SK-N-SH (cell line): ENCODE results near the gene PALM. TPM values are rescaled to one million over a fixed set of nuclear protein-coding genes. Genes with fewer than 3 reads are reported as not detected.

ENCODE experiments used
- CTCF ChIA-PET: fragments of 300-600, 350-600 bp; formaldehyde crosslinking; extraction: SDS; loops from one replicate; lab custom pipeline; 2021; lab: Yijun Ruan, JAX
- POLR2A ChIA-PET: fragments of 350-600 bp; sonication (Branson Sonifier 250); formaldehyde crosslinking; extraction: SDS; loops from one replicate; lab custom pipeline; 2020; ENCODE audit warnings: antibody characterized with exemption, inconsistent platforms; lab: Yijun Ruan, JAX
- DNase-seq: peaks from one replicate; pipeline ENCODE4 v3.0.0; 2012
- H2AFZ ChIP-seq: fragments of 200-600 bp; sonication (generic); 2 replicates; pipeline ENCODE4 v1.8.1; 2016; ENCODE audit warnings: antibody characterized with exemption, mild to moderate bottlenecking, low read depth
- H3F3A ChIP-seq: fragments of 200-600 bp; sonication (generic); replicated peaks from 2 replicates; pipeline ENCODE3; 2016; ENCODE audit warnings: antibody characterized with exemption, mild to moderate bottlenecking; ENCODE audit not compliant: insufficient read depth
- H3K27ac ChIP-seq, 2 experiments: fragments of 200-500 bp in 1 of 2; fragments of 200-600 bp in 1 of 2; sonication (Bioruptor generic) in 1 of 2; sonication (generic), shearing (Covaris generic) in 1 of 2; 2 replicates each; pipeline versions ENCODE4 v1.5.1 to v1.6.1; 2014 to 2016; ENCODE audit warnings: low read depth in 2 of 2, inconsistent platforms in 1 of 2, low read length in 1 of 2, mild to moderate bottlenecking in 1 of 2, mixed read lengths in 1 of 2
- H3K27me3 ChIP-seq: fragments of 200-600 bp; sonication (generic), shearing (Covaris generic); 2 replicates; pipeline ENCODE4 v1.6.1; 2016; ENCODE audit warnings: mixed run types; ENCODE audit not compliant: insufficient read depth
- H3K36me3 ChIP-seq, 2 experiments: fragments of 200-500 bp in 1 of 2; fragments of 200-600 bp in 1 of 2; sonication (Bioruptor generic) in 1 of 2; sonication (generic) in 1 of 2; replicated peaks in 1 of 2; 2 replicates each; pipeline versions ENCODE3 to v1.5.1; 2014 to 2016; ENCODE audit warnings: low read length in 1 of 2, mild to moderate bottlenecking in 1 of 2; ENCODE audit not compliant: insufficient read depth in 2 of 2, control insufficient read depth in 1 of 2
- H3K4me1 ChIP-seq, 2 experiments: fragments of 200-500 bp in 1 of 2; fragments of 200-600 bp in 1 of 2; sonication (Bioruptor generic) in 1 of 2; sonication (generic), shearing (Covaris generic) in 1 of 2; 2 replicates each; pipeline versions ENCODE4 v1.5.1 to v1.6.1; 2014 to 2016; ENCODE audit warnings: low read depth in 1 of 2, low read length in 1 of 2, mixed run types in 1 of 2; ENCODE audit not compliant: insufficient read depth in 2 of 2, control insufficient read depth in 1 of 2
- H3K4me2 ChIP-seq: fragments of 200-600 bp; sonication (generic), shearing (Covaris generic); 2 replicates; pipeline ENCODE4 v1.6.1; 2017; ENCODE audit warnings: mixed run types
- H3K4me3 ChIP-seq, 2 experiments: fragments of 200-500 bp in 1 of 2; fragments of 200-600 bp in 1 of 2; sonication (Bioruptor generic) in 1 of 2; sonication (generic), shearing (Covaris generic) in 1 of 2; 2 replicates each; pipeline versions ENCODE4 v1.5.1 to v1.8.1; 2014 to 2016; ENCODE audit warnings: low read depth in 2 of 2, inconsistent platforms in 1 of 2, low read length in 1 of 2, mild to moderate bottlenecking in 1 of 2, mixed read lengths in 1 of 2, moderate library complexity in 1 of 2
- H3K79me2 ChIP-seq: fragments of 200-600 bp; sonication (generic); 2 replicates; pipeline ENCODE4 v1.8.1; 2017; ENCODE audit warnings: mild to moderate bottlenecking; ENCODE audit not compliant: insufficient read depth
- H3K9ac ChIP-seq: fragments of 200-600 bp; sonication (generic); 2 replicates; pipeline ENCODE4 v1.6.1; 2017; ENCODE audit warnings: mixed run types
- H3K9me2 ChIP-seq: fragments of 200-600 bp; sonication (generic); 2 replicates; pipeline ENCODE4 v1.6.1; 2017; ENCODE audit warnings: mixed run types
- H3K9me3 ChIP-seq: fragments of 200-600 bp; sonication (generic); 2 replicates; pipeline ENCODE4 v1.6.1; 2017; ENCODE audit warnings: mixed run types, mild to moderate bottlenecking, moderate library complexity
- H4K20me1 ChIP-seq: fragments of 200-600 bp; sonication (generic); 2 replicates; pipeline ENCODE4 v1.6.1; 2017; ENCODE audit warnings: mild to moderate bottlenecking, mixed run types; ENCODE audit not compliant: insufficient read depth
- CHD2 ChIP-seq: fragments of 150-350 bp; IDR thresholded peaks from 2 replicates; pipeline ENCODE4 v1.6.1; 2018; ENCODE audit warnings: low read length; ENCODE audit not compliant: partially characterized antibody
- ELF1 ChIP-seq: IDR thresholded peaks from 2 replicates; pipeline ENCODE4 v1.4.0; 2012
- EP300 ChIP-seq, 2 experiments: IDR thresholded peaks; 2 replicates each; pipeline versions ENCODE4 v1.4.0 to v1.6.1; 2012; ENCODE audit warnings: borderline replicate concordance in 1 of 2, low read depth in 1 of 2, low read length in 1 of 2
- EZH2phosphoT487 ChIP-seq: fragments of 200-600 bp; sonication (generic); IDR thresholded peaks from 2 replicates; pipeline ENCODE4 v1.6.1; 2017; ENCODE audit warnings: low read depth, mixed run types, mild to moderate bottlenecking, antibody characterized with exemption, moderate library complexity, borderline replicate concordance
- FOSL2 ChIP-seq: IDR thresholded peaks from 2 replicates; pipeline ENCODE4 v1.4.0; 2012; ENCODE audit warnings: low read depth, mild to moderate bottlenecking, moderate library complexity, borderline replicate concordance
- FOXJ3 ChIP-seq: sonication (generic); formaldehyde crosslinking; IDR thresholded peaks from 2 replicates; pipeline ENCODE4 v1.5.1; 2020; ENCODE audit warnings: mild to moderate bottlenecking, missing genetic modification reagents
- MEF2A ChIP-seq: IDR thresholded peaks from 2 replicates; pipeline ENCODE4 v1.4.0; 2012; ENCODE audit warnings: low read depth, borderline replicate concordance
- MXI1 ChIP-seq: IDR thresholded peaks from 2 replicates; pipeline ENCODE4 v1.6.1; 2012; ENCODE audit warnings: mild to moderate bottlenecking, low read depth, low read length, improper control_type of control experiment
- NRF1 ChIP-seq: IDR thresholded peaks from 2 replicates; pipeline ENCODE4 v1.6.1; 2012; ENCODE audit warnings: low read depth, mild to moderate bottlenecking, low read length
- POLR2AphosphoS5 ChIP-seq: IDR thresholded peaks from 2 replicates; pipeline ENCODE4 v1.6.1; 2012; ENCODE audit warnings: low read depth, low read length
- RAD21 ChIP-seq: IDR thresholded peaks from 2 replicates; pipeline ENCODE4 v1.6.1; 2012; ENCODE audit warnings: mild to moderate bottlenecking, low read length
- RCOR1 ChIP-seq: fragments of 150-350 bp; IDR thresholded peaks from 2 replicates; pipeline ENCODE4 v1.6.1; 2017; ENCODE audit warnings: antibody characterized with exemption, low read length
- RXRA ChIP-seq: IDR thresholded peaks from 2 replicates; pipeline ENCODE4 v1.4.0; 2012; ENCODE audit warnings: low read depth, mild to moderate bottlenecking, borderline replicate concordance
- SMC3 ChIP-seq: IDR thresholded peaks from 2 replicates; pipeline ENCODE4 v1.6.1; 2012; ENCODE audit warnings: low read depth, low read length, improper control_type of control experiment
- TCF12 ChIP-seq: IDR thresholded peaks from 2 replicates; pipeline ENCODE4 v1.4.0; 2012
- TEAD4 ChIP-seq: IDR thresholded peaks from 2 replicates; pipeline ENCODE4 v1.4.0; 2012; ENCODE audit warnings: mild to moderate bottlenecking, borderline replicate concordance; ENCODE audit not compliant: insufficient read depth
- WGBS: methylation state at CpG from one replicate; pipeline ENCODE4 v1.1.6; 2017; ENCODE audit warnings: low lambda C conversion rate; 5-methylcytosine and 5-hydroxymethylcytosine counted together
- polyA plus RNA-seq, 3 experiments: library from polyadenylated mRNA; depleted of rRNA; stranded (reverse); fragments of >200 nt; gene quantifications; 2 replicates each; pipeline ENCODE4 v1.2.3, GENCODE V29; 2012
- TF ChIP-seq, protein P1 (sequence below): IDR thresholded peaks from 2 replicates; pipeline ENCODE4; 2012
- TF ChIP-seq, protein P2 (sequence below): fragments of 200-600 bp; sonication (generic); IDR thresholded peaks from 2 replicates; pipeline ENCODE4 v1.6.1; 2017; ENCODE audit warnings: antibody characterized with exemption, mild to moderate bottlenecking, moderate library complexity
- TF ChIP-seq, protein P3 (sequence below): IDR thresholded peaks from 2 replicates; pipeline ENCODE4 v1.4.0; 2012; ENCODE audit warnings: low read depth
- TF ChIP-seq, protein P4 (sequence below): fragments of 150-350 bp; IDR thresholded peaks from 2 replicates; pipeline ENCODE4 v1.6.1; 2016; ENCODE audit warnings: mild to moderate bottlenecking, low read depth, low read length

Gene PALM
- polyA plus RNA-seq, 1 of the 3 experiments (the other 2 are of a cell fraction): 15.6 TPM

DNA sequence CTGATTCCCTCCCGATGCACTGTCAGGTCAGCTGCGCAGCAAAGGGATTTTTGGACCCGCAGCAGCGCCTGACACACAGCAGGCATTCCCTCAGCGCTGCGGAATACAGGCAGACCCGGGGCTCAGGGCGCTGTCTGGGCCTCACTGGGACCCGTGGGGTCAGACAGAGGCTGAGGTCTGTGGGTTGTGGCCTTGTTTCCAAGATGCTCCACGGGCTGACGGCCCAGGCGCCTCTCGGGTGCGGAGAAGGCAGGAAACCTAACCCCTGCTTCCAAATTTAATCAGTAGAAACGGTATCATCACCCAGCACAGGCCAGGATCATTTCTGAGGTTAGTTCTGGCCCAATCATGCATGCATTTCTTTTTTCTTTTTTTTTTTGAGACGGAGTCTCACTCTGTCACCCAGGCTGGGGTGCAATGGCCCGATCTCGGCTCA lies 45.0 kb upstream of the PALM start (continued):
- TF ChIP-seq, protein P1, sequence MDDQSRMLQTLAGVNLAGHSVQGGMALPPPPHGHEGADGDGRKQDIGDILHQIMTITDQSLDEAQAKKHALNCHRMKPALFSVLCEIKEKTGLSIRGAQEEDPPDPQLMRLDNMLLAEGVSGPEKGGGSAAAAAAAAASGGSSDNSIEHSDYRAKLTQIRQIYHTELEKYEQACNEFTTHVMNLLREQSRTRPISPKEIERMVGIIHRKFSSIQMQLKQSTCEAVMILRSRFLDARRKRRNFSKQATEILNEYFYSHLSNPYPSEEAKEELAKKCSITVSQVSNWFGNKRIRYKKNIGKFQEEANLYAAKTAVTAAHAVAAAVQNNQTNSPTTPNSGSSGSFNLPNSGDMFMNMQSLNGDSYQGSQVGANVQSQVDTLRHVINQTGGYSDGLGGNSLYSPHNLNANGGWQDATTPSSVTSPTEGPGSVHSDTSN: no peak
- TF ChIP-seq, protein P2, sequence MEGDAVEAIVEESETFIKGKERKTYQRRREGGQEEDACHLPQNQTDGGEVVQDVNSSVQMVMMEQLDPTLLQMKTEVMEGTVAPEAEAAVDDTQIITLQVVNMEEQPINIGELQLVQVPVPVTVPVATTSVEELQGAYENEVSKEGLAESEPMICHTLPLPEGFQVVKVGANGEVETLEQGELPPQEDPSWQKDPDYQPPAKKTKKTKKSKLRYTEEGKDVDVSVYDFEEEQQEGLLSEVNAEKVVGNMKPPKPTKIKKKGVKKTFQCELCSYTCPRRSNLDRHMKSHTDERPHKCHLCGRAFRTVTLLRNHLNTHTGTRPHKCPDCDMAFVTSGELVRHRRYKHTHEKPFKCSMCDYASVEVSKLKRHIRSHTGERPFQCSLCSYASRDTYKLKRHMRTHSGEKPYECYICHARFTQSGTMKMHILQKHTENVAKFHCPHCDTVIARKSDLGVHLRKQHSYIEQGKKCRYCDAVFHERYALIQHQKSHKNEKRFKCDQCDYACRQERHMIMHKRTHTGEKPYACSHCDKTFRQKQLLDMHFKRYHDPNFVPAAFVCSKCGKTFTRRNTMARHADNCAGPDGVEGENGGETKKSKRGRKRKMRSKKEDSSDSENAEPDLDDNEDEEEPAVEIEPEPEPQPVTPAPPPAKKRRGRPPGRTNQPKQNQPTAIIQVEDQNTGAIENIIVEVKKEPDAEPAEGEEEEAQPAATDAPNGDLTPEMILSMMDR: no peak
- TF ChIP-seq, protein P3, sequence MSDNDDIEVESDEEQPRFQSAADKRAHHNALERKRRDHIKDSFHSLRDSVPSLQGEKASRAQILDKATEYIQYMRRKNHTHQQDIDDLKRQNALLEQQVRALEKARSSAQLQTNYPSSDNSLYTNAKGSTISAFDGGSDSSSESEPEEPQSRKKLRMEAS: no peak
- TF ChIP-seq POLR2AphosphoS5 (no peak), EZH2phosphoT487 (no peak), ELF1 (no peak), TEAD4 (no peak), RXRA (no peak), FOXJ3 (no peak)
- TF ChIP-seq, all 33 proteins: peak for 0

DNA sequence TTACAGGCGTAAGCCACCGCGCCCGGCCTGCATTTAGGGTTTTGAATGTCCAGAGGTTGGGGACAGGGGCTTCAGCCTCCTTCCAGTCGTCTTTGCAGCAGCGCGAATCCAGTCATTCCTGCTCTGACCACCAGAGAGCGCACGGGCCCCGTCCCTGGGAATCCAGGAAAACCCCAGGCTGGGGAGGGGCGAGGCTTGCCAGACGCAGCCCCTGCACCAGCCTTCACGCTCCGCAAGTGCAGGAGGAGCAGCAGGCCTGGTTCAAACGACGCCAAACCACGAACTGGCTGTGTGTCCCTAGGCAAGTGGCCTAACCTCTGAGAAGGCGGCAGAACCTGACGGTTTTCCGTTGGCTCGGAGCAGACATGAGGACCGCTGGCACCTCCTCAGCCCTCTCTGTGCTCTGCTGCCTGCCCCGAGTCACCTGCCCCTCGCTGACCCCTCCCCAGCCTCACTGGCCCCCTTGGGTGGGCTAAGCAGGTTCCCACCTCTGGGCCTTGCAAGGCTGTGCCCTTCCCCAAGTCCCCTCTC lies 43.8 kb upstream of the PALM start:
- Histone ChIP-seq H3K27me3 (no peaks in the 10 kb centered on the region), H3K9me2 (no peaks in the 10 kb centered on the region), H3K4me3 (peak overlapping the region in 1 of 2 experiments; percentile 50; a peak in 1 of 4 replicates), H2AFZ (peak overlapping the region; percentile 63; the same call in 1 of the 2 replicates), H3K9me3 (no peaks in the 10 kb centered on the region), H3K9ac (no peak overlapping the region), H3K36me3 (no peaks in the 10 kb centered on the region), H3K27ac (peak overlapping the region in 1 of 2 experiments; percentile 44; a peak in 1 of 4 replicates), H3K4me2 (peak overlapping the region; percentile 81; the same call in 1 of the 2 replicates), H3F3A (peaks cover 8% of the 10 kb centered on the region), H3K4me1 (peaks cover 7 to 29% of the 10 kb centered on the region in 2 experiments; a peak in 2 of 4 replicates), H3K79me2 (peaks cover 33% of the 10 kb centered on the region), H4K20me1 (peaks cover 25% of the 10 kb centered on the region)
- WGBS: 4% methylated on average over 13 of the region's 24 CpGs
- ChIA-PET POLR2A (no interaction called here), CTCF (interaction anchor here (1.4 kb wide), 1 partner anchor 69 kb away, joined by 7 read pairs; no protein-coding TSS in a partner anchor)
- TF ChIP-seq, protein P4, sequence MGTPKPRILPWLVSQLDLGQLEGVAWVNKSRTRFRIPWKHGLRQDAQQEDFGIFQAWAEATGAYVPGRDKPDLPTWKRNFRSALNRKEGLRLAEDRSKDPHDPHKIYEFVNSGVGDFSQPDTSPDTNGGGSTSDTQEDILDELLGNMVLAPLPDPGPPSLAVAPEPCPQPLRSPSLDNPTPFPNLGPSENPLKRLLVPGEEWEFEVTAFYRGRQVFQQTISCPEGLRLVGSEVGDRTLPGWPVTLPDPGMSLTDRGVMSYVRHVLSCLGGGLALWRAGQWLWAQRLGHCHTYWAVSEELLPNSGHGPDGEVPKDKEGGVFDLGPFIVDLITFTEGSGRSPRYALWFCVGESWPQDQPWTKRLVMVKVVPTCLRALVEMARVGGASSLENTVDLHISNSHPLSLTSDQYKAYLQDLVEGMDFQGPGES: no peak
- TF ChIP-seq TEAD4 (no peak), RAD21 (peak; percentile 96), POLR2AphosphoS5 (no peak), MXI1 (peak; percentile 42; the same call in 1 of the 2 replicates), MEF2A (no peak), FOSL2 (no peak), EZH2phosphoT487 (no peak), SMC3 (peak; percentile 93), NRF1 (no peak), RCOR1 (peak; percentile 48; the same call in 1 of the 2 replicates), TCF12 (no peak), EP300 (IDR thresholded peaks at IDR 0.05; ENCODE audit: borderline replicate concordance in 1 of 2, low read depth in 1 of 2, low read length in 1 of 2) (no peak), CHD2 (peak; percentile 54)
- TF ChIP-seq, protein P2: peak; percentile 88
- TF ChIP-seq, protein P3: peak; percentile 88
- peak; percentile 97 for DNase-seq
